Renal pelvis (tissue), 4 donors: ENCODE results near the gene GLCCI1. TPM values are rescaled to one million over a fixed set of nuclear protein-coding genes. Genes with fewer than 3 reads are reported as not detected.

Experiments used
- DNase-seq: peaks from one replicate; pipeline ENCODE4 v3.0.0-alpha.2; 2013
- polyA plus RNA-seq, 3 donors: library from polyadenylated mRNA; unstranded; fragments of 120-200 nt; gene quantifications; one replicate each; pipeline ENCODE4 v1.2.1, GENCODE V29; 2013; ENCODE audit not compliant: insufficient read length in 3 of 3

GLCCI1 gene
- polyA plus RNA-seq, 3 donors = 26.0 to 40.4 (median 32.8) TPM

- no peak for DNase-seq
Measured at GRCh38 chr7:7956531-7957128, 12.0 kb upstream of the GLCCI1 start.

DNA sequence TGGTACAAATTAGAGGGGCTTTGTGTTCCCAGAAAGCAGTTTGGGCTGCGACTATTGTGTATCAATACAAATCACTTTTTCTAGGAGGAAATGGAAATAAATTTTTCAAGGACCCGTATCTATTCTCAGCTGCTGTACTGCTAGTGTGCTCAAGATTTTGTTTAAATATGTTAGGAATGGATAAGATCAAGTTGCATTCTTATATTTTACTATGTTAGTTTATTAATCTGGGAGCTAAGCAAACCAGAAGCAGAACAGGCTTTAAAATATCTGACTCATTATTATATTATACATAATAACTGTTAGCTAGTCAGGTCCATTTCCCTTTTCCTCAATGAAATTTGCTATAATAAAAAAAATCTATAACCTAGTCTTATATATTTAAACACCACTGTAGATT, 11.1 kb upstream of the GLCCI1 start:
- DNase-seq = no peak

DNA sequence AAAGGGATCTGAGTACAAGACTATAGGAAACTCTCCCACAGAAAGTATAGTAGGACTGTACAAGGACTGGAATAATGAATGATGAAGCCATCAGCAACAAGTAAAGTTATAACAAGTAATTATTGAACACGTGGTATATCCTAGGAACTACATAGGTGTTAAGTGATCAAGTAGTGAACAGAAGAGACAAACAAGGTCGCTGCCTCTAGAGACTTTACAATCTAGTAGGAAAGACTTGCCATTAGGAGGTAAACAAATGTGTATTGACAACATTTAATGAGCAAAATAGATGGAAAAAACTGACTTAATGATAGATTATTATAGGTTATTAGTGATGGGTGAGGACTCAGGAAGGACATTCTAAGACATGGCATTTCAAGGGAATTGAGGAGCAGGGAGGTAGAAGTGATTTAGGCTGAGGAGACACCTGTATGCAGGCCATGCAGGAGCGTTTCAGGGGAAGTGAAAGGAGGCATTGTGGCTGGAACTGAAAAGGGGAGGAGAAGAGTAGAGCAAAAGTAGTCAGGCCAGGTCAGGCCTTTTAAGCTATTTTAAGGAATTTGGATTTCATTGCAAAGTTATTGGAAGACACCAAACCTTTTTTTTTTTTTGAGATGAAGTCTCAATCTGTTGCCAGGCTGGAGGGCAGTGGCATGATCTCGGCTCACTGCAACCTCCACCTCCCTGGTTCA, 8.5 kb upstream of the GLCCI1 start:
- DNase-seq = no peak

- DNase-seq = no peak
Measured at GRCh38 chr7:7962851-7963250, 5.7 kb upstream of the GLCCI1 start.

DNA sequence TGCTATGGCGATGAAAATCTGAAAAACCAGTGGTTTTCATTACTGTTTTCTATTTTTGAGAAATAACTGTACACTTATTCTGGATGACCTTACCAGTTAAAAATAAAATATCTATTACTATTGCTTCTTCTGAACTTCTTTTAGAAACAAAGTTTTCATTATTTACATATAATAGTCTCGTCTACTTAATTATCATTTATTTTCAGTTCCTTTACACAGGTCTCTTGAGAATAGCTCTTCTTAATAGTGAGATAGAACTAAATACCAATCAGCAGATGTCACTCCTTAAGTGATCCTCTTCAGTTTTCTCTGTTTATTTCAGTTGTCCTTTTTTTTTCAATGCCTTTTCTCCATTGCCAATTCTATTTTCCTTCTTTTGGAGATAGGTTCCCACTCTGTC, 4.3 kb upstream of the GLCCI1 start:
- DNase-seq = no peak

DNA sequence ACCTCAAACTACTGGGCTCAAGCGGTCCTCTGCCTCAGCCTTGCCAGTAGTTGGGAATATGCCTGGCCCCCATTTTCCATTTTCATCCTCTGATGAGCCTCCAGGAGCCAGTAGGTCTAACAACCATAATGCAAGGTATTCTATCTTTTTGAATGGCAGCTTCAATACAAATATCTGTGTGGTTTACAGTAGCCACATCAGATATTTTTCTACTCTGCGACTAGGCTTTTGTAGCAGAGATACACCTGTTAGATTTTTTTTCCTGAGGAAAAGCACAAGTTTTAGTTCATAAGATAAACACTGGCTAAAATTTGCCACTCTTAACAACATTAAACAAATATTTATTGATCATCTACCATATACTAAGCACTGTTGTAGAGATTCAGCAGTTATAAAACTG, 3.9 kb upstream of the GLCCI1 start:
- no peak for DNase-seq

- DNase-seq = no peak
Measured at GRCh38 chr7:7965301-7965700, 3.3 kb upstream of the GLCCI1 start.

DNA sequence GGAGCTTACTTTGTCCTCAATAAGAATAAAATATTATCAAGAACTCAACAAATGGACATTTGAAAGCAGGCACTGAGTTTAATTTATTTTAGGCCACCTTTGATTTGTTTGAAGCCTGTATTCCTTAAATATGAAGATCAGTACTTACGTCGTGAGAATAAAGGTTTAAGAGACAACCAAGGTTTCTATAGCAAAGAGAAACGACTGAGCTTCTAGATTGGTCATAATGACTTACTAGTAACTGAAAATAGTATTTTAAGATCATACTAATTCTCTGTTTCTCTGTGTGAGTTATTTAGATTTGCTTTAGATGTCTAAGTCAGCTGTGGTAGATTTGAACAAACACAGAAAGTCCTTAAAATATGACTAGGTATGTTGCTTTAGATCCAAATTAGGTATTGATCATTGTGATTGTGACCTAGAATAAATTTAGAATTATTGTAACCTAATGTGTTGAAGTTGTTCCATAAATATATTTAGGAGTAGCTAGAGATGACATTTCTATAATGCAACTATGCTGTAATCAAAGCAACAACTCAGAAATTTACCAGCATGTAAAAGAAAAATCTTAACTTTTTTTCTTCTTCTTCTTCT, 2.4 kb upstream of the GLCCI1 start:
- DNase-seq = no peak

DNA sequence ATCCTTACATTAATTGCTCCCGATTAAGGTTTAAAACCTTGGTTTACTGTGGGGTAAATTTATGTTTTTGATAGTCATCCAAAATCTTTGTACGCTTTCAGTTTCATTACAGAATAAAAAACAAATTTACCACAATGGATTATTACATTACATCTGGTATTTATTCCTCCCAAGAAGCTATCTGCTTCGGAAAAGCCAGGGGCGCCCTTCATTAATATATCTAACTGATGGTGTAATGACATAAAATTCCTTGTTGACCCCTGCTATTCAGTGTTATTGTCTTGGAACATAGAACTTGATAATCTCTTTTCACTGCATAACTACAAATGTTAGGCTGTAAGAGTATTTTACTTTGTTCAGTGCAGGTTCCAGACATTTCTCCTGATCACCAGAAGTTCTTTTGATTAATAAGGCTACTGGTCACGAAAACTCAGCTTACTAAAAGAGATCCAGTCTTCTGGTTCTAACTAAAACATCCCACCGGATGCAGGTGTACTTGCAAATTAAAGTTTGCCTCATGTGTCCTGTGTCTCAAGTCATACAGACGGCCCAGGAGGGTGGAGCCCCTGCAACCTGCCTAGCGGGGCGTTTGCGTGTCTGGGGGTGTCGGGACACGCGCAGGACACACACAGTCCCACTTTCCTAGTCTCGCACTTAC, 581 bp upstream of the GLCCI1 start:
- DNase-seq = no peak

- peak; percentile 58 for DNase-seq
Measured at GRCh38 chr7:7969306-7970236, 975 bp downstream of the GLCCI1 start.

DNA sequence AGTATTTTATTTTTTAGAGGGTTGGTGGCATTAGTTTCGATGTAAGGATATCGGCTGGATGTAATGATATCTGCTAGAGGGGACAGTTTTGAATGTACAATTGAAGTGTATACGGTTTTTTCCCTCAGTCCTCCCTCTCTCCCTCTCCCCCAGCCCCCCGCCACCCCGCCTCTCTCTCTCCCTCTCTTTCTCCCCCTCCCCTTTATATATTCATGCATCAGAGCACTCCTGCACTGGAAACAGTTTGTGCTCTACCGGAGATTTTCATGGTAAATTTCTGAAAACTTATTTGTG, 1.6 kb downstream of the GLCCI1 start:
- peak; percentile 52 for DNase-seq

DNA sequence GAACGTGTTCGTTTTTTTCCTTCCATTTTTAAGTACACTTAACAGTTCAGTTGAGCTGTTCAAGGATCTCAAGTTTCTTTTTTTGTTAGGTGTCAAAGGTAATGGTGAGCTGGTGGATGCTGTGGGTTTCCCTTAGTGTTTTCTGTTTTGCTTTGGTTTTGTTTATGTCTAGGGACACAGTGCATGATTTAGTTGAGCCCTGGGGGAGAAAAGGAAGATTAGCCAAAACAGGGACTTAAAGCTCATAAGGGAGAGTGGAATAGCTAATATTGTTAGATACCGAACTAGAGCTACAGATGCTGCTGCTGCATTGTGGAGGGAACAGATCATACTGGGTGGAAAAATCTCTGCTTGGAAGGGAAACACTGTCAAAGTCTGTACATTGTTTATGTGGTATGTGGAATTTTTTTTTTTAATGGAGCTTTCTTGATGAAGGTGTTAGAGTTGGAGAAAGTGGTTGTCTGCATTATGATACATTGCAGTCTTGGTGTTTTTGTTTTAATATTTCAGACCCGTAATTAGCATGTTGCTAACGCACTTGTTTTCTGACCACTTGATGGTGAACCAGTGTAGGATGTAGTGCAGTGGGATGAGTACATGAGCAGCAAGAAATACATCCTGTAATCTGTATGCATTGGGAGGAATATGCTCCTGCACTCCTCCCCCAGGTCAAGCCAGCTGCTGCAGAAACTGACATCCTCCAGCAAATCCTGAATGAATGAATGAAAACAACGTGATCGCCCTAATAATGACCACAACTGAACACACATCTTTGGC, 2.1 kb downstream of the GLCCI1 start:
- DNase-seq = no peak

DNA sequence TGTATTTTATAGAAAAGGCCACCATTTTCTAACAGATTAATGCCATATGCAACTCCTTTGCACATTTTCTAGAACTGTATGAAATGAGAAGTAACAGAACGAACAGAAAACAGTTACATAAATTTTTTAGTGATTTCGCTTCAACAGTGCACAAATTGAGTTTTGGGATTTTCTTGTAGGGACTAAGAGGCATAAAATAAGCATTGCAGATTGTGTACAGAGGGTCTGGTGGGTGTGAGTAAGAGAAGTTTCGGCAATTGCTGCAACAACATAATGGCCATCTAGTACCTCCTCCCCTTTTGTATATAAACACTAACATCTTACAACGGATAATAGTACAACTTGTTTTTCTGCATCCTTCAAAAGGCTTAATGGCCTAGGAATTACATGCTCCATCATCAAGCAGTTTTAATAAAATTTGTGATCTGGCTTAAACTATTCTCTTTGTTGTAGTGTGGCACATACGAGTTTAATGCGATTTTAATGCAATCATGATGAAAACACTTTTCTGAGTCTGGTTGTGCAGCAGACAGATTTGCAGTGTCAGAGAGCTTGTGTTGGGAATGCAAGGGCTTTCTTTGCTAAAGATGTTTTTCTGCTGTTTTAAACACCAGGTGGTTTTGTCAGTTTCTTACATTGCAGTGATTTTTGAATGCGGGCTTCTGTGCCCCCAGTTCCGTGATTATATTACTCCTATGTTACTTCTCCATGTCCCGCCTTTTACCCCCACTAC, 2.9 kb downstream of the GLCCI1 start:
- DNase-seq = no peak

DNA sequence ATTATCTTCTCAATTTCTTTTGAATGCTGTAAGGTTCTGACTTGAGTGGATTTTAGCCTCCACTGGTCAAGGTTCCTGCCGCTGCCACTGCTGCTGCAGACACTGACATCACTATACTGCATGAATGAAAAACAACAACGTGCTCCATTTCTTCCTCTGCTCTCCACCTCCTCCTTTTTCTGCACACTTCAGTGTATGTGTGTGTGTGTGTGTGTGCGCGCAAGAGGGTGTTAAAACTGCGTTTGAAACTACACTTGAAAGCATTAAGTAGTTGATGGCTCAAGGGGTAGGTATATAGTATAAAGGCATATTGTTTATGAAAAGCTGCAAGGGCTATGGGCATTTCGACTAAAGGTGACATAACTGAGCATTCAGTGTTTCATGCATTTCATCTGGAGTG, 3.5 kb downstream of the GLCCI1 start:
- DNase-seq = no peak

DNA sequence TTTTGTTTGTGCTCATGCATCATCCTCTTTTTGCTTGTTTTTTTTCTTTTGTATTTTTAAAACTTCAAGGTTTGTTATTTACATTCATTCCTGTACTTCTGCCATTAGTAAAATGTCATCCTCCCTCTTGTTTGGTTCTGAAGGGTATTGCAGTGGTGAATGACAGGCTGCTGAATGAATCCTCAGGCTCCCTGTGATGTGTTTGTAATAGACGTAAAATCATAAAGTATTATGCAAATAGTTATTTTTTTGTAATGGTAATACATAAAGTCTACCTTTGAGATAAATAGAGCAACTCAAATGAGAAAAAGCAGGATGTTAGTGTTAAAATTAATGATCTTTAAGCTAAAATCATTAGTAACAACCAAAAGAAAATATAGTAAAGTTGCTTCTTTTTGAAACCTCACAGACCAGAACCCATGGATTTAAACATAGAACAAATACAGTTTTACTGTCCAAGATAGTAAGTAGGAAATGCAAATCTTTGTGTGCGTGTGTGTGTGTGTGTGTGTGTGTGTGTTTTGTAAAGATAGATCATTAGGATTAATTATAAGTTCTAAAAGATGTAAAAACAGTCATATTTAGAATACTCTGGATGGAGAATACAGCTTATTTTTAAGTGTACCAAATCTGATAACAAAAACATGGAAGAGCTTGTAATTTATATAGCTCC, 4.5 kb downstream of the GLCCI1 start:
- no peak for DNase-seq

GRCh38 chr7:7976677-7977076, 8.1 kb downstream of the GLCCI1 start:
- no peak for DNase-seq

DNA sequence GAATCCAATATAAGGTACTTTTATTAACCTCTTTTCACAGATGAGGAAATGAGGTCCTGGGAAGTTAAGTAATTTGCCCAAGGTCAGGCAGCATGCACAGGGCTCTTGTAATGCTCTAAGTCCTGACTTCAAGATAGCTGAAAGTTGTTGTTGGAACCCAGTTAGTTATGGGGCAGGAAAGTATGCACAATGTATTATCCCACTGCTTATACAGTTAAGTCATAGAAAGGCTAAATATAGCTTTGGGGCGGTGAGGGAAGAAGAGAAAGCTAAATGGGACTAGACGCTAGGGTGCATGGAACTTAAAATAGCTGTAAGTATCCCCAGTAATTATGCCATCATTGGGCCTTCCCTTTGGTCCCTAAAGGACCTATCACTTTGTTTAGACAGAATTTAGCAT, 9.2 kb downstream of the GLCCI1 start:
- DNase-seq = no peak

- no peak for DNase-seq
Measured at GRCh38 chr7:7978860-7979259, 10.3 kb downstream of the GLCCI1 start.

- no peak for DNase-seq
Measured at GRCh38 chr7:7979558-7979957, 11.0 kb downstream of the GLCCI1 start.

GRCh38 chr7:7980134-7980533, 11.5 kb downstream of the GLCCI1 start:
- no peak for DNase-seq
